SU-DHL-6 (cell line): ENCODE data around the gene FXYD1.
A peak's percentile ranks its signal among the peaks of the same experiment; 100 is the strongest.

ENCODE experiments used
- H2AFZ ChIP-seq: fragments of 200-600 bp; sonication (generic); 2 replicates; pipeline ENCODE4 v1.6.1; 2014; ENCODE audit warnings: low read depth, mild to moderate bottlenecking, moderate library complexity, mixed read lengths, antibody characterized with exemption, low read length; ENCODE audit not compliant: severe bottlenecking
- H3F3A ChIP-seq: fragments of 200-600 bp; shearing (Covaris generic); 2 replicates; pipeline ENCODE4 v1.6.0; 2016; ENCODE audit warnings: antibody characterized with exemption, mild to moderate bottlenecking; ENCODE audit not compliant: insufficient read depth
- H3K27ac ChIP-seq: fragments of 200-600 bp; sonication (generic); 2 replicates; pipeline ENCODE4 v1.5.1; 2016; ENCODE audit warnings: low read depth, mild to moderate bottlenecking, low read length, moderate library complexity, mixed read lengths
- H3K27me3 ChIP-seq: fragments of 200-600 bp; sonication (generic), shearing (Covaris generic); 2 replicates; pipeline ENCODE4 v1.6.0; 2014; ENCODE audit warnings: mild to moderate bottlenecking, low read length
- H3K36me3 ChIP-seq: fragments of 200-600 bp; sonication (generic); 2 replicates; pipeline ENCODE4 v1.6.1; 2014; ENCODE audit warnings: mild to moderate bottlenecking, low read length, mixed read lengths
- H3K4me2 ChIP-seq: fragments of 300-600, 200-600 bp; shearing (Covaris generic), sonication (generic); 2 replicates; pipeline ENCODE4 v1.6.0; 2014; ENCODE audit warnings: low read length, low read depth, mild to moderate bottlenecking; ENCODE audit not compliant: poor library complexity, severe bottlenecking
- H3K4me3 ChIP-seq: fragments of 200-600 bp; sonication (generic); 2 replicates; pipeline ENCODE4 v1.5.1; 2014; ENCODE audit warnings: antibody characterized with exemption, low read length, mild to moderate bottlenecking, mixed read lengths; ENCODE audit not compliant: insufficient read depth, poor library complexity, severe bottlenecking
- H3K79me2 ChIP-seq: fragments of 200-600 bp; sonication (generic); 2 replicates; pipeline ENCODE4 v1.6.1; 2014; ENCODE audit warnings: mild to moderate bottlenecking, low read length, moderate library complexity; ENCODE audit not compliant: insufficient read depth
- H3K9ac ChIP-seq: fragments of 200-600 bp; sonication (generic); 2 replicates; pipeline ENCODE4 v1.7.0; 2014; ENCODE audit warnings: mild to moderate bottlenecking, low read length
- H3K9me2 ChIP-seq: fragments of 200-600 bp; sonication (generic); replicated peaks from 2 replicates; pipeline ENCODE4 v1.6.1; 2014; ENCODE audit warnings: low read length; ENCODE audit not compliant: insufficient read depth
- H3K9me3 ChIP-seq: fragments of 200-600 bp; sonication (generic); 2 replicates; pipeline ENCODE4 v1.6.1; 2014; ENCODE audit warnings: low read length, mixed read lengths; ENCODE audit not compliant: insufficient read depth
- H4K20me1 ChIP-seq: fragments of 200-600 bp; sonication (generic); 2 replicates; pipeline ENCODE4 v1.6.1; 2014; ENCODE audit warnings: low read depth, mild to moderate bottlenecking, antibody characterized with exemption, low read length, moderate library complexity, mixed read lengths
- EZH2phosphoT487 ChIP-seq: fragments of 200-600 bp; sonication (generic), shearing (Covaris generic); conservative IDR thresholded peaks from 2 replicates; pipeline ENCODE4 v1.6.1; 2018; ENCODE audit warnings: mild to moderate bottlenecking, antibody characterized with exemption, low read length, moderate library complexity, mixed read lengths
- TF ChIP-seq, protein P1 (sequence below): fragments of 200-600 bp; sonication (generic); IDR thresholded peaks from one replicate; pipeline ENCODE4 v1.5.1; 2017; ENCODE audit warnings: antibody characterized with exemption, mild to moderate bottlenecking, low read length, moderate library complexity; ENCODE audit not compliant: insufficient read depth, poor library complexity, severe bottlenecking

The FXYD1 gene

GRCh38 chr19:35123573-35123972 lies 15.1 kb upstream of the FXYD1 start:
- Histone ChIP-seq H2AFZ (no peak overlapping the region), H3K27me3 (no peaks in the 10 kb centered on the region), H3K9me2 (no peaks in the 10 kb centered on the region), H3K79me2 (no peaks in the 10 kb centered on the region), H3K9ac (peak overlapping the region; percentile 62), H3K9me3 (no peaks in the 10 kb centered on the region), H4K20me1 (no peaks in the 10 kb centered on the region), H3K27ac (no peak overlapping the region), H3K4me3 (no peak overlapping the region), H3K4me2 (peak overlapping the region; percentile 78), H3F3A (no peaks in the 10 kb centered on the region), H3K36me3 (no peaks in the 10 kb centered on the region)
- TF ChIP-seq, protein P1, sequence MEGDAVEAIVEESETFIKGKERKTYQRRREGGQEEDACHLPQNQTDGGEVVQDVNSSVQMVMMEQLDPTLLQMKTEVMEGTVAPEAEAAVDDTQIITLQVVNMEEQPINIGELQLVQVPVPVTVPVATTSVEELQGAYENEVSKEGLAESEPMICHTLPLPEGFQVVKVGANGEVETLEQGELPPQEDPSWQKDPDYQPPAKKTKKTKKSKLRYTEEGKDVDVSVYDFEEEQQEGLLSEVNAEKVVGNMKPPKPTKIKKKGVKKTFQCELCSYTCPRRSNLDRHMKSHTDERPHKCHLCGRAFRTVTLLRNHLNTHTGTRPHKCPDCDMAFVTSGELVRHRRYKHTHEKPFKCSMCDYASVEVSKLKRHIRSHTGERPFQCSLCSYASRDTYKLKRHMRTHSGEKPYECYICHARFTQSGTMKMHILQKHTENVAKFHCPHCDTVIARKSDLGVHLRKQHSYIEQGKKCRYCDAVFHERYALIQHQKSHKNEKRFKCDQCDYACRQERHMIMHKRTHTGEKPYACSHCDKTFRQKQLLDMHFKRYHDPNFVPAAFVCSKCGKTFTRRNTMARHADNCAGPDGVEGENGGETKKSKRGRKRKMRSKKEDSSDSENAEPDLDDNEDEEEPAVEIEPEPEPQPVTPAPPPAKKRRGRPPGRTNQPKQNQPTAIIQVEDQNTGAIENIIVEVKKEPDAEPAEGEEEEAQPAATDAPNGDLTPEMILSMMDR = no peak

DNA sequence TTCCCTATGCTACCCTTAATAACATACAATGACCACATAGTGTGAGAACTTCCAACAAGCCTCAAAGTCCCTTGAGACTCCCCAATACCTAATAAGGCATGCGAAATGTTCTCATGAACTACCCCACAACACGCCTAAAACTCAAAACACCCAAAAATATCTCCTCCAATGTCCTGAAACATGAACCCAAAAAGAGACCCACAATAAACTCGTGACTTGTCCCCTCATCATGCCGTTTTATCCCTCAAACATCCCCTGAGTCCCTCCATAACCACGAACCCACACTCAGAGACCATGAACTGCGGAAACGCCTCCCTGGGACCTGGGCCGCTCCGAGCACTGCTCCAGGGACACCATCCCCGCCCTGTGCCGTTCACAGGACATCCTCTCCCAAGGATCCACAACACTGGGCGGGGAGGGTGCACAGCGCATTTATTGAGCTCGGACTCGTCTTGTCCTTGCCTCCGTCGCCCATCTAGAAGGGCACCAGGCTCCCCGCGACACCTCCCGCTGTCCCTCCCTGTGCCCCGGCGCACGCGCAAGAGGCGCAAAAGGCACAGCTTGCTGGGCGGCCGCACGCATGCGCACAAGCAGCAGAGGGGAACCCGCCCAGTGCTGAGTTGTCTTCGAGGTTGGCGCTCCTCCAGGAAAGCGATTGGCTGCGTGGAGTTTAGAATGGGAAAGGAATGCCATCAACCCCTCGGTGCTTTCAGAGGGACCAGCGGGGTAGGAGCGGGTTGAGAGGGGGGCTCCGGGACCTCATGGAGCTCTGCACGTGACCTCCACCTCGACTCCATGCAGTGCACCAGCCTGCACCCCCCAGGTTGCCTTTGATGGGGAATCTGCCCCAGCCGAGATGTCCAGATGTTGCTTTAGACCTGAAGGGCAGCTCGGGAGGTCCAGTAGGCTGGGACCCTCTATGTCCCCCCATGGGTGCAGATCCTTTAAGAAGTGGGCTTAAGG lies 14.2 kb upstream of the FXYD1 start:
- Histone ChIP-seq H2AFZ (peak overlapping the region; percentile 92), H3K9me3 (no peaks in the 10 kb centered on the region), H3K36me3 (no peaks in the 10 kb centered on the region), H3K27ac (no peak overlapping the region), H3K79me2 (no peaks in the 10 kb centered on the region), H3K4me3 (peak overlapping the region; percentile 57), H3K9me2 (no peaks in the 10 kb centered on the region), H3F3A (no peaks in the 10 kb centered on the region), H4K20me1 (no peaks in the 10 kb centered on the region), H3K27me3 (no peaks in the 10 kb centered on the region), H3K4me2 (peak overlapping the region; percentile 78), H3K9ac (peak overlapping the region; percentile 62)
- no peak for TF ChIP-seq EZH2phosphoT487
- TF ChIP-seq, protein P1 = no peak

DNA sequence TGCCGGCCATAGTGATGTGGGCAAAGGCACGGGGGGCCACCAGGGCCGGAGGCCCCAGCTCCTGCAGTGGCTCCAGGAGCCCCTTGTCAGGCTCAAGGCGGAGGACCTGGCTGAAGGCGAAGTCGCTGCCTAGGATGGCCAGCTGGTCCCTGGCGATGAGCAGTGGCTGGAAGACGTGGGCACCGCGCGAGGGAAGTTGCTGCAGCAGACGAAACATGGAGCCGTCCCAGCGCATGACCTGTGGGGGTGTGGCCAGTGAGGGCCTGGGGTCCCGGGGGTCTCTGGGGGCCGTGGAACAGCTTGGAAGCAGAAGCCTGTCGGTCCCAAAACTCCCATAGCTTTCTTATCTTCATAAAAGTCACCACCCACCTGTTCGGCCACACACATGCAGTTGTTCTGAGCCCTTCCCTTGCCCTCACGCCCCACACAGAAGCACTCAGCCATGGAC lies 13.3 kb upstream of the FXYD1 start:
- Histone ChIP-seq H3K4me2 (peak overlapping the region; percentile 78), H3K9me3 (no peaks in the 10 kb centered on the region), H4K20me1 (no peaks in the 10 kb centered on the region), H3F3A (no peaks in the 10 kb centered on the region), H3K27me3 (no peaks in the 10 kb centered on the region), H3K27ac (no peak overlapping the region), H3K79me2 (no peaks in the 10 kb centered on the region), H3K9me2 (no peaks in the 10 kb centered on the region), H3K36me3 (no peaks in the 10 kb centered on the region), H3K9ac (no peak overlapping the region), H2AFZ (no peak overlapping the region), H3K4me3 (no peak overlapping the region)
- TF ChIP-seq EZH2phosphoT487 = no peak
- TF ChIP-seq, protein P1 = no peak
